Head of caudate nucleus (tissue), 42 donors: ENCODE data around the gene CARD11.
"Not testable (repeated sequence)": the region's sequence is repeated elsewhere in the genome, so short reads cannot be mapped to it uniquely, and the experiment has no call there.

Source experiments
- DNase-seq, 42 donors: peaks; one replicate each; pipeline versions ENCODE4 v3.0.0 to v3.0.0-alpha.2; 2020 to 2021; ENCODE audit warnings: mixed read lengths in 7 of 42
- intact Hi-C: fragments of 100-400 bp; cut with DNase I; formaldehyde crosslinking; loops from one replicate; pipeline ENCODE4 v1.15.0; 2022

The CARD11 gene

GRCh38 chr7:2970861-2971260 is 72.8 kb downstream of the CARD11 start:
- peak in 3 of 42 donors; percentile 2 to 25 (median 12) for DNase-seq

GRCh38 chr7:2970307-2970664 is 73.4 kb downstream of the CARD11 start:
- intact Hi-C loops: no loop called here
- no peak for DNase-seq

More at GRCh38 chr7:2970861-2971260, 72.8 kb downstream of the CARD11 start:
- intact Hi-C loops: no loop called here

GRCh38 chr7:2969398-2970306 is 74.0 kb downstream of the CARD11 start:
- intact Hi-C loops: no loop called here
- DNase-seq: peak in 1 of 42 donors; percentile 2

DNA sequence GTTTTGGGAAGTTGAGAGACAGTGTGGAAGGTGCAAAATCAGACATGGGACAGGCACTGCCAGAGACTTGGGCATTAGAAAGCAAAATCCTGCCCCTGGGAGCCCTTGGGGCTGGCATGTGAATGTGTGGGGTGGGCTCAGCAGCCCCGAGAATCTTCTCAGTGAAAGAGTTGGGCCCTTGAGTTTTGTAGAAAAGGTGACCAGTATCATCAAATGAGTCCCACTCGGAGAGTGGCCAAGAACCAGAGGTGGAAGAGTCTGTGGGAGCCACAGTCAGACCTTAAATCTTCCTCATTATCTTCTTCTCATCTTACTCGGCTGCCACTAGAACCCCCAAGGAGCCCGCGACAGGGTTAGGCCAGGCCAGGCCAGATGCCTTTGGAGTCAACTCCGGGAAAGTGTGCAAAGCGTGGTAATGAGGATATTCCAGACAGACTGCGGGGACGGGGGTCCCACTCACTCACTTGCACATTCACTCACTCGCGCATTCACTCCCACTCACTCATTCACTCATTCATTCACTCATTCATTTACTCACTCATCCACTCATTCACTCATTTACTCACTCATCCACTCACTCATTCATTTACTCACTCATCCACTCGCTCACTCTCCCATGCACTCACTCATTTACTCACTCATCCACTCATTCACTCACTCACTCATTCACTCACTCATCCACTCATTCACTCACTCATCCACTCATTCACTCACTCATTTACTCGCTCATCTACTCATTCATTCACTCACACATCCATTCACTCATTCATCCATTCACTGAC is 74.9 kb downstream of the CARD11 start:
- peak in 5 of 42 donors; percentile 2 to 39 (median 6) for DNase-seq
- intact Hi-C loops: no loop called here

DNA sequence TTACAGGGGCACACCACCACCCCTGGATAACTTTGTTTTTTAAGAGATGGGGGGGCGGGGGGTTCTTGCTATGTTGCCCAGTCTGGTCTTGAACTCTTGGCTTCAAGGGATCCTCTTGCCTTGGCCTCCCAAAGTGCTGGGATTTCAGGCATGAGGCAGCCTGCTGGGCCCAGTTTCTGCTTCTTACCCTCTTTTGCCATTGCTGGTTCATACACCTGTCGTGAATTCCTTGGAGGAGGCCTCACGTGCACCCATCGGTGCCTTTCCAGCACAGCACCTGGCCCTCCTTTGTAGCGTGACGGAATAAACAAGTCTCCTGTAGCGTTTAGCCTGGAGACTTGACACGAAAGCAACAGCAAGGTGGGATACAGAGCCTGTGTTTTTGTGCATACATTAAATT is 75.5 kb downstream of the CARD11 start:
- peak in 5 of 42 donors; percentile 2 to 27 (median 11) for DNase-seq
- intact Hi-C loops: no loop called here

- peak in 6 of 42 donors; percentile 2 to 30 (median 10) for DNase-seq
Observed at GRCh38 chr7:2967705-2968104, 76.0 kb downstream of the CARD11 start.

GRCh38 chr7:2967253-2967652 is 76.4 kb downstream of the CARD11 start:
- DNase-seq: peak in 6 of 42 donors; percentile 1 to 36 (median 7)
- intact Hi-C loops: no loop called here

More at GRCh38 chr7:2967705-2968104, 76.0 kb downstream of the CARD11 start:
- intact Hi-C loops: no loop called here

GRCh38 chr7:2966466-2967078 is 77.1 kb downstream of the CARD11 start:
- peak in 6 of 42 donors; percentile 0 to 27 (median 6) for DNase-seq
- intact Hi-C loops: no loop called here

- peak in 2 of 42 donors; percentile 3 to 4 for DNase-seq
- intact Hi-C loops: no loop called here
Observed at GRCh38 chr7:2965745-2966270, 77.9 kb downstream of the CARD11 start.

GRCh38 chr7:2965301-2965700 is 78.4 kb downstream of the CARD11 start:
- intact Hi-C loops: no loop called here
- no peak for DNase-seq

DNA sequence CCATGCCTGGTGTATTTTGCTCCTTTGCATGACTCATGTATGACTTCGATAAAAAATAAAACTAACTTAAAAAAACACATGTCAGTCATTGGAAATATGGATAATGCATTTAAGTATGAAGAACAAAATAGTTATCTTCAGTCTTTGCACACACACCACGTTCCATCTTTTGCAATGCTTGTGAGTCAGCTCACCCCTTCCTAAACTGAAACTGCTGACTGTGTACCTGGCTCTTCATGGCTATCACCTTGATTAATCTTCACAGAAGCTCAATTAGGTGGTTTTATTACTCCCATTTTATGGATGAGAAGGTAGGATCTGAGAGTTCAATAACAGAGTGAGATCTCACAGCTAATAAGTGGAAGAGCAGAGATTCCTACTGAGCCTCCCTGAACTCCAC is 79.5 kb downstream of the CARD11 start:
- DNase-seq: peak in 1 of 42 donors; percentile 2
- intact Hi-C loops: no loop called here

GRCh38 chr7:2962865-2963264 is 80.8 kb downstream of the CARD11 start:
- intact Hi-C loops: no loop called here
- peak in 3 of 42 donors; percentile 5 to 18 (median 6) for DNase-seq

- peak in 5 of 42 donors; percentile 7 to 36 (median 11) for DNase-seq
- intact Hi-C loops: no loop called here
Observed at GRCh38 chr7:2959828-2960599, 83.7 kb downstream of the CARD11 start.

- DNase-seq: peak in 5 of 42 donors; percentile 10 to 24 (median 17)
- intact Hi-C loops: no loop called here
Observed at GRCh38 chr7:2959103-2959680, 84.5 kb downstream of the CARD11 start.

GRCh38 chr7:2958416-2959102 is 85.1 kb downstream of the CARD11 start:
- intact Hi-C loops: no loop called here
- DNase-seq: peak in 5 of 42 donors; percentile 3 to 17 (median 7)

- DNase-seq: peak in 3 of 42 donors; percentile 1 to 2 (median 2)
- intact Hi-C loops: not testable (repeated sequence)
Observed at GRCh38 chr7:2957369-2957727, 86.3 kb downstream of the CARD11 start.
